ENCODE results near the gene CYP4F2.
"Not testable (repeated sequence)": the region's sequence is repeated elsewhere in the genome, so short reads cannot be mapped to it uniquely, and the experiment has no call there.

CYP4F2 gene

DNA sequence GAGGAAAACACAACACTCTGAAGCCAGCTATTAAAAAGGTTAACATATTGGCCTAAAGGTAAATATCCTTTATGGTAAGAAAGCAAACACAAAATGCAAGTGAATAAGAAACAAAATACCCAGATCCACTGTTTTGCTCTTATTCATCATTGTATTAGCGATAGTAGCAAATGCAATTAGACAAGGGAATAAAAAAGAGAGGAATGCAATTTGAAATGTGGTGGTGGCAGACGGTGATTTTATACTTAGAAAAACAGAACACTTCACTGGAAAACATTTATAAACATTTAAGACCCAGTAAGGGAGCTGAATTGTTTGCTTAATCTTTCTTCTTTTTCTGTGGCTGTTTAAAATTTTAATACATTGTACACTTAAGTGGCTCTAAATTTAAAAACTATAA, 17.2 kb upstream of the CYP4F2 start:
- H3K27ac ChIP-seq = no peak overlapping the region
- no peak for TF ChIP-seq ZFX (IDR thresholded peaks at IDR 0.05)

- no peak overlapping the region for H3K27ac ChIP-seq
- TF ChIP-seq, protein P1, sequence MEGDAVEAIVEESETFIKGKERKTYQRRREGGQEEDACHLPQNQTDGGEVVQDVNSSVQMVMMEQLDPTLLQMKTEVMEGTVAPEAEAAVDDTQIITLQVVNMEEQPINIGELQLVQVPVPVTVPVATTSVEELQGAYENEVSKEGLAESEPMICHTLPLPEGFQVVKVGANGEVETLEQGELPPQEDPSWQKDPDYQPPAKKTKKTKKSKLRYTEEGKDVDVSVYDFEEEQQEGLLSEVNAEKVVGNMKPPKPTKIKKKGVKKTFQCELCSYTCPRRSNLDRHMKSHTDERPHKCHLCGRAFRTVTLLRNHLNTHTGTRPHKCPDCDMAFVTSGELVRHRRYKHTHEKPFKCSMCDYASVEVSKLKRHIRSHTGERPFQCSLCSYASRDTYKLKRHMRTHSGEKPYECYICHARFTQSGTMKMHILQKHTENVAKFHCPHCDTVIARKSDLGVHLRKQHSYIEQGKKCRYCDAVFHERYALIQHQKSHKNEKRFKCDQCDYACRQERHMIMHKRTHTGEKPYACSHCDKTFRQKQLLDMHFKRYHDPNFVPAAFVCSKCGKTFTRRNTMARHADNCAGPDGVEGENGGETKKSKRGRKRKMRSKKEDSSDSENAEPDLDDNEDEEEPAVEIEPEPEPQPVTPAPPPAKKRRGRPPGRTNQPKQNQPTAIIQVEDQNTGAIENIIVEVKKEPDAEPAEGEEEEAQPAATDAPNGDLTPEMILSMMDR (conservative IDR thresholded peaks at IDR 0.05) = no peak
- TF ChIP-seq ZFX (IDR thresholded peaks at IDR 0.05) = no peak
These were observed 16.0 kb upstream of the CYP4F2 start for GRCh38 chr19:15913830-15914229.

- no peak overlapping the region for H3K27ac ChIP-seq
- TF ChIP-seq ZFX (IDR thresholded peaks at IDR 0.05) = no peak
- TF ChIP-seq, protein P1 (conservative IDR thresholded peaks at IDR 0.05) = no peak
These were observed 15.5 kb upstream of the CYP4F2 start for GRCh38 chr19:15913384-15913783.

GRCh38 chr19:15911599-15912235, 13.8 kb upstream of the CYP4F2 start:
- TF ChIP-seq, protein P1 (conservative IDR thresholded peaks at IDR 0.05) = no peak
- TF ChIP-seq ZFX (IDR thresholded peaks at IDR 0.05) = no peak
- no peak overlapping the region for H3K27ac ChIP-seq

DNA sequence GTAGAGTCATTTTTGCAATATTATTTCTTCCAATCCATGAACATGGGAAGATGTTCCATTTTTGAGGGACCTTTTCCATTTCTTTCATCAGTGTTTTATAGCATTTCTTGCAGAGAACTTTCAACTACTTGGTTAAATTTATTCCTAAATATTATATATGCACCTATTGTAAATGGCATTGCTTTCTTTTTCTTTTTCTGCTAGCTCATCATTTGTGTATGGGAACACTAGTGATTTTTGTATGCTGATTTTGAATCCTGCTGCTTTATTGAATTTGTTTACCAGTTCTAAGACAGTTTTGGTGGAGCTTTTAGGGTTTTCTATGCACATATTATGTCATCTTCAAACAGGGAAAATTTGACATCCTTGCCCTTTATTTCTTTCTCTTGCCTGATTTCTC, 7.2 kb upstream of the CYP4F2 start:
- TF ChIP-seq, protein P1 (conservative IDR thresholded peaks at IDR 0.05) = no peak
- TF ChIP-seq ZFX (IDR thresholded peaks at IDR 0.05) = no peak
- no peak overlapping the region for H3K27ac ChIP-seq

GRCh38 chr19:15902898-15903297, 5.0 kb upstream of the CYP4F2 start:
- not testable (repeated sequence) for H3K27ac ChIP-seq

DNA sequence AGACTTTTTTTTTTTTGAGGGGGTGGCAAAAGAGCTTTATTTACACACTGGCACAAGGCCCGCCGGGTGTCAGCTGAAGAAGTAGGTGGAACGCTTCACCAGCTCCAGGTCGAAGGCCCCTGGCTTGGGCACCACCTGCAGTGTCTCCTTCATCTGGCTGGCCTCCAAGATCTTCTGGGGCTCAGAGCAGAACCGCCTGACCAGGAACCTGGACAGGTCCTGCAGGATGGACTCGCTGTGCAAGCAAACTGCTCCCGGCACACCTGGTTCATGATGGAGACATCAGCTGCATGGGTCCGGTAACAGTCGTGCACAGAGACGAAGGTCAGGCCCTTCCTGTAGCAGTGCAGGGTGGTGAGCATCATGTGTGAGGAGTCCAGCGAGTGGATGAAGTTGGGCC, 4.4 kb upstream of the CYP4F2 start:
- no peak for TF ChIP-seq ZFX (IDR thresholded peaks at IDR 0.05)
- TF ChIP-seq, protein P1 (conservative IDR thresholded peaks at IDR 0.05) = no peak

DNA sequence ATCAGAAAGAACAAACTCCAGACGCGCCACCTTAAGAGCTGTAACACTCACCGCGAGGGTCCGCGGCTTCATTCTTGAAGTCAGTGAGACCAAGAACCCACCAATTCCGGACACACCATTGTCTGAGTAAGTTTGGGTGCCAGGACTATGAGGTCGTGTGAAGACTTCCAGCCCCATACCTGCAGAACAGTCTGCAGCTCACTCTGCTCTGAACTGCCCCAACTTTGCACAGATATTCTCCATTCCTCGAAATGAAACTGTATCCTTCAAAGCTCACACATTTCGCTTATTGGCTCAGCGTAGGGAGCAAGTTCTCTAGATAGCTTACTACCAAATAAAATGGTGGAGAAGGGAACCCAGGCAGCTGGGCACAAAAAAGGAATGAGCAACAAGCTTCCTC, 2.6 kb upstream of the CYP4F2 start:
- no peak overlapping the region for H3K27ac ChIP-seq
- TF ChIP-seq, protein P1 (conservative IDR thresholded peaks at IDR 0.05) = no peak
- no peak for TF ChIP-seq ZFX (IDR thresholded peaks at IDR 0.05)

More for the DNA sequence above, 4.4 kb upstream of the CYP4F2 start:
- H3K27ac ChIP-seq = no peak overlapping the region

DNA sequence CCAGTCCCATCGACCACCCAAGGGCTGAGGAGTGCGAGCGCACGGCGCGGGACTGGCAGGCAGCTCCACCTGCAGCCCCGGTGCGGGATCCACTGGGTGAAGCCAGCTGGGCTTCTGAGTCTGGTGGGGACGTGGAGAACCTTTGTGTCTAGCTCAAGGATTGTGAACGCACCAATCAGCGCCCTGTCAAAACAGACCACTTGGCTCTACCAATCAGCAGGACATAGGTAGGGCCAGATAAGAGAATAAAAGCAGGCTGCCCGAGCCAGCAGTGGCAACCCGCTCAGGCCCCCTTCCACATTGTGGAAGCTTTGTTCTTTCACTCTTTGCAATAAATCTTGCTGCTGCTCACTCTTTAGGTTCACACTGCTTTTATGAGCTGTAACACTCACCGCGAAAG, 2.2 kb upstream of the CYP4F2 start:
- H3K27ac ChIP-seq = not testable (repeated sequence)

DNA sequence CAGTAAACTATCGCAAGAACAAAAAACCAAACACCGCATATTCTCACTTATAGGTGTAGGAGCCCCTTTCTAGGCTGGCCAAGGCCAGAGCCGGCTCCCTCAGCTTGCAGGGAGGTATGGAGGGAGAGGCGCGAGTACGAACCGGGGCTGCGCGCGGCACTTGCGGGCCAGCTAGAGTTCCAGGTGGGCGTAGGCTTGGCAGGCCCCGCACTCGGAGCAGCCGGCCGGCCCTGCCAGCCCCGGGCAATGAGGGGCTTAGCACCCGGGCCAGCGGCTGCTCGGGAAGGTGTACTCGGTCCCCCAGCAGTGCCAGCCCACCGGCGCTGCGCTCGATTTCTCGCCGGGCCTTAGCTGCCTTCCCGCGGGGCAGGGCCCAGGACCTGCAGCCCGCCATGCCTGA, 1.7 kb upstream of the CYP4F2 start:
- not testable (repeated sequence) for H3K27ac ChIP-seq

All from C4-2B (cell line).